Measurements from ENCODE around the gene ATF3.

DNA sequence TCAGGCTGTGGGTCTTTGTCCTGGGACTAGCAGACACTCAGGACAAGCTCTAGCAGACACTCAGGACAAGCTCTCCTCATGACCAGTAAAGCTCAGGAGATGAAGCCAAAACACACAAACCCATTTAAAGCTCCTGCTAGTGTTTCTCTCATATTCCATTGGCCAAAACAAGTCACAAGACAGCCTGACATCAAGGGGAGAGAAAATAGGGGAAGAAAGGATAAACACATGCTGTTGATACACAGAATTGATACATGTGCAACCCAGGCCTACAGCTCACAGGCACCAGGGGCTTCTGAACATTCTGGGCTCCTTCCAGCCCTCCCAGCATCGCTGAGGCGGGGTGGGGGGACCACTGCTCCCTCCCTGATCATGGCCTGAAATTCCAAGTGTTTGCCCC, 35.3 kb downstream of the ATF3 start:
- TF ChIP-seq, protein P1, sequence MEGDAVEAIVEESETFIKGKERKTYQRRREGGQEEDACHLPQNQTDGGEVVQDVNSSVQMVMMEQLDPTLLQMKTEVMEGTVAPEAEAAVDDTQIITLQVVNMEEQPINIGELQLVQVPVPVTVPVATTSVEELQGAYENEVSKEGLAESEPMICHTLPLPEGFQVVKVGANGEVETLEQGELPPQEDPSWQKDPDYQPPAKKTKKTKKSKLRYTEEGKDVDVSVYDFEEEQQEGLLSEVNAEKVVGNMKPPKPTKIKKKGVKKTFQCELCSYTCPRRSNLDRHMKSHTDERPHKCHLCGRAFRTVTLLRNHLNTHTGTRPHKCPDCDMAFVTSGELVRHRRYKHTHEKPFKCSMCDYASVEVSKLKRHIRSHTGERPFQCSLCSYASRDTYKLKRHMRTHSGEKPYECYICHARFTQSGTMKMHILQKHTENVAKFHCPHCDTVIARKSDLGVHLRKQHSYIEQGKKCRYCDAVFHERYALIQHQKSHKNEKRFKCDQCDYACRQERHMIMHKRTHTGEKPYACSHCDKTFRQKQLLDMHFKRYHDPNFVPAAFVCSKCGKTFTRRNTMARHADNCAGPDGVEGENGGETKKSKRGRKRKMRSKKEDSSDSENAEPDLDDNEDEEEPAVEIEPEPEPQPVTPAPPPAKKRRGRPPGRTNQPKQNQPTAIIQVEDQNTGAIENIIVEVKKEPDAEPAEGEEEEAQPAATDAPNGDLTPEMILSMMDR (conservative IDR thresholded peaks at IDR 0.05; ENCODE audit: low read length) = no peak
- TF ChIP-seq EZH2phosphoT487 (IDR thresholded peaks at IDR 0.05; ENCODE audit: borderline replicate concordance) = no peak

Measured in Loucy (cell line).